ENCODE data around the gene PAPOLA.
"Not testable (repeated sequence)": the region's sequence is repeated elsewhere in the genome, so short reads cannot be mapped to it uniquely, and the experiment has no call there.

PAPOLA gene

DNA sequence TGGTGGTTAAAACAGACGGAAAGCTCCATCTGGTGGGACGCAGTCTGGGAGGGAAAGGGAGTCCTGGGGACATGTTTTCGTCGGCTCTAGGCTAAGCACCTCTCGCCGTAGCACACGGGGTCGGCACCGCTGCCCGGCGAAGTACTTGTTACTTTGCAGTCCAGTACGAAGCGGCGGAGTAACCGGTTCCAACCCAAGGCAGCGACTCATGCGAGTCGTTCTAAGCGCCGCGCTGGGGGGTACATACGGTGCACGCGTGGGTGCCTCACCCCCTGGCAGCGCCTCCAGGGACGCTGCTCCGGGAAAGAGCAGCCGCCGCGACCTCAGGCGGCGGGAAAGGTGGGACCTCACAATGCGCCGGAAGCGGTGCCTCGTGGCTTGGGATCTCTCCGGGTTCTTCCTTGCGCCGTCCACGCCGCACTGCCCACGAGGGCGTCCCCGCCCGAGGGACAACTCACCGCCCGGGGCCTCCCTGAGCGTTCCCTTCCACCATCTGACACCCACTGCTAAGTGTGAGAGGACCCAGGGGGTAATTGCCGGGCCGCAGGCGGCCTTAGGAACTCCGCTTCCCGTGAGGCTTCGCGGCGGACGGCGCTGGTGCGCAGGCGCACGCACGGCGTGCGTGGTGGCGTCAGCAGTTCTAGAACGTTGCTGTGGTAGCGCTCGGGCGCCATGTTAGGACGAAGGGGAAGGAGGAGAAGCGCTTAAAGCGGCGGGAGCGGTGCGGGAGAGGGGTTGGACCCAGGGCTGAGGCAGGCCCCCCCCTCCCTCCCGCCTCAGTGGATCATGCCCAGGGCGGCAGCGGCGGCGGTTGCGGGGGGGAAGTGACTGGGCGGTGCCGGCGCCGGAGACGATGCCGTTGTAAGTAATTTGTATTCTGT is at the start of gene PAPOLA:
TSS of gene PAPOLA (plus strand) at position 643 of the 881 bp plus-strand sequence. CDS start at position 854, 211 bp downstream.
- peak; percentile 97 for DNase-seq

DNA sequence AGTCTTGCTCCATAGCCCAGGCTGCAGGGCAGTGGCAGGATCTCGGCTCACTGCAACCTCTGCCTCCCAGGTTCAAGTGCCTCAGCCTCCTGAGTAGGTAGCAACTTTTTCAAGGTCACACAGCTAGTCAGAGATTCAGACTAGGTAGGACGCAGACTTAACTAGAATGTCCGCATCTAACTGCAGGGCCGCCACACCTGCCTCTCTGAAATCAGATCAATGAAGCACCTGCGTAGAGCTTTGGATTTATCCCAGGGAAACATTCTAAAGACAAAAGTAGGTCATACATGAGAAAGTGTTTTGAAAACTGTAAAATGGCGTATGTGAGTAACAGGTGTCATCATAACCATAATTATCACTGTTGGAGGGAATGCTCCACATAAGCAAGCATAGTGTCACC is 49.5 kb upstream of the PAPOLA start:
- DNase-seq, result no peak

DNA sequence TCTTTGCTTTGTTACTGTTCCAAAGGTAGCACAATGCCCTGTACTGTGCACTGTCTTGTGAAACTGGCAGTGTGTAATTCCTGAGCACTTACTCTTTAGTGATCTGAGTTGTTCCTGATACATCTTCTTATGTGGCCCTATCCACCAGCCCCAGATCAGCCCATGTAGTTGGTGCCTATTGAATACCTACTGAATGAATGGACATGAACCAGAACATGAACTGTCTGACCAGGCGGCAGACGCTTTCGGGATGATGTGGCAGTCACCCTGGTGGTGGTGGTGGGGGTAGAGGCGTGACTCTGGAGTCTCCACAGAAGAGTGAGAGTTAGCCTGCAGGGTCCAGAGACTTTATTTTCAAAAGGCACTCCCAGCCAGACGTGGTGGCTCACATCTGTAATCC is 46.6 kb upstream of the PAPOLA start:
- no peak for DNase-seq

DNA sequence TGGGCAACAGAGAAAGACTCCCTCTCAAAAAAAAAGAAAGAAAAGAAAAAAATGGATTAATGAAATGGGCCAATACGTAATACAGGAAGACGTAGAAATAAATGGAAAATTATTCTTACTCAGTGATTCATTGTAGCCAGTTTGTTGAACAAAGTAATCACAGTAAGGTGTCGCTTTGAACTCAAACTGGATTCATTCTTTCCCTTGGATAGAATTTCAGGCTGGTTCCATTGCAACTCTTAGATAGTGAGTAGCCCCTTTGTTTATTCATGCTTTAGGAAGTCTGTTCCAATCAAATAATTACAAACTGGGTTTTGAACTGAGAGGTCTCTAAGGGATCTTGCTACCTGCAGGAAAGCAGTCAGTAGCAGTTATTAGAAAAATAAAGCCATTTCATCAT is 42.3 kb upstream of the PAPOLA start:
- no peak for DNase-seq

DNA sequence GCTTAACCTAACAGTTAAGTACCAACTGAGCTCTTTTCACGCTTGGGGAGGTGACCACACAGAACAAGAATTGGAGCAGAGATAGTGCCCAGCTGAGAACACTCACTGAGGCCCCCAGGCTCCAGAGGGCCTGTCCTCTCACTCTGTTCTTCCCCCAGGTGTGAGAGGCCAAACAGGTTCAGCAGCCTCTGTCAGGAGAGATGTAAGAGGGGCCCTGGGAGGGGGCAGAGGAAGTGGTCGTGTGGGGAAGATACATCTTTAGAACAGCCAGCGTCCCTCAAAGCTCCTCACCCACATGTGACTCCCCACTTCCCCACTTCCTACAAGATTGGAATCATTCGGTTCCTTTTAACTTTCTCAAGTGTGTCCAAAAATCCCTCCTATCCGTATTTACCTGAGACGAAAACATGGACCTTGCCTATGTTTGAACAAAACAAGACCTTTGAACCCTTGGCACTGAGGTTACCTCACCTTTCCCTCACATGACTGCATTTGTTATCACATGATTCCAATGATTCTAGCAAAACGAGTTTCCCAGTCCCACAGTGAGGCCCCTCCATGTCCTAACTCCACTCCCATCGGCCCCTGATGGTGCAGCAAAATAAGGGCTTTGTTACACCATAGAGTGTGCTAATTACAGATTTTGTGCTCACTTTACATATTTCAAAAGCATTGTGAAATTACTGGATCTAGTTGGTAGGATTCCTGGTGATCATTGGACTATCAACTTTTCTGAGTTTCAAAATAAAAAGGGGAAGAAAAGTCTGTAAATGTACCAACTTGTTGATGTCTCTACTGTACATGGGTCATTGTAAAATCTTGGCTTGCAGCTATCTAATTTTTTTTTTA is 40.0 kb upstream of the PAPOLA start:
- no peak for DNase-seq

DNA sequence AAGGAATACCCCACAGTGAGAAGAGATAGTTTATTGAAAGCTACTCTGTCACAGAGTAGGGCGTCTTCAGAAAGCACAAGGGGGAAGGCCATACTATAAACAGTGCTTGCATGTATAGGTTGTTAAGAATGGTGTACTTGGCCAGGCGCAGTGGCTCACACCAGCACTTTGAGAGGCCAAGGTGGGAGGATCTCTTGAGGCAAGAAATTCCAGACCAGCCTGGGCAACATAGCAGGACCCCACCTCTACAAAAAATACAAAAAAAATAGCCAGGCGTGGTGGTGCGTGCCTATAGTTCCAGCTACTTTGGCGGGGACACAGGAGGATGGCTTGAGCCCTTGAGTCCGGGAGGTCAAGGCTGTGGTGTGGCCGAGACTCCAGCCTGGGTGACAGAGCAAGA is 38.0 kb upstream of the PAPOLA start:
- no peak for DNase-seq

DNA sequence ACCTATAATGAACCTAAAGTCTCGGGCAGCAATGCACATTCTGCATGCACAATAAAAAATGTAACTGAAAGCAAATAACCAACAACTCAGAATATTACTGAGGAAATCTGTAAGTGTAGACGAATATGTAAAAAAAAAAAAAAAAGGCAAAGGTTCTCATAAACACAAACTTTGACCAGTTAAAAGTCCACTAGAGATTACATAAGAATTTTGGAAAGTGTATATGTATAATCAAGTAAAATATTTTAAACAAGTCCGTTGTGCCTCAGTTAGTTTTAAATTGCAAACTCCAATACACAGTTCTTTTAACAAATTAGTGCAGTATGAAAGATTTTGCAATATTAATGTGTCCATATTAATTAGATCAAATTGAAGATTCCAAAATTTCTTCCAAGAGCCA is 35.3 kb upstream of the PAPOLA start:
- no peak for DNase-seq

DNA sequence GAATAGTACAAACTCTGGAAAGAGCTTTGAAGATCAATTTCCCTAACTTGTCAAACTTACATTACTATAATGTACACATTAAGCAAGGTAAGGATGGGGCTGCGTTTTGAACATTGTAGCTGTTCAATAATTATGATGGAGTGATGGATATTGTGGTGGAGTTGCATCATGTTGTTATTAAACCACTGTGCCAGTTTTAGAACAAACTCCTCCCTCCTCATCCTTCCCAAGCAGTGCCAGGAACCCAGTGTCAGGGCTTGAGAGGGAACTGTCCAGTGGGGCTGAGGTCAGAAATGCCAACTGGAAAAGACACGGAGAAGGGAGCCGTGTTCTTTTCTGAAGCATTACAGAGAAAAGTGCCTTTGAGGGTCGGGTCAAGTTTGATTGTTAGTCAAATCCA is 31.9 kb upstream of the PAPOLA start:
- DNase-seq, result no peak

DNA sequence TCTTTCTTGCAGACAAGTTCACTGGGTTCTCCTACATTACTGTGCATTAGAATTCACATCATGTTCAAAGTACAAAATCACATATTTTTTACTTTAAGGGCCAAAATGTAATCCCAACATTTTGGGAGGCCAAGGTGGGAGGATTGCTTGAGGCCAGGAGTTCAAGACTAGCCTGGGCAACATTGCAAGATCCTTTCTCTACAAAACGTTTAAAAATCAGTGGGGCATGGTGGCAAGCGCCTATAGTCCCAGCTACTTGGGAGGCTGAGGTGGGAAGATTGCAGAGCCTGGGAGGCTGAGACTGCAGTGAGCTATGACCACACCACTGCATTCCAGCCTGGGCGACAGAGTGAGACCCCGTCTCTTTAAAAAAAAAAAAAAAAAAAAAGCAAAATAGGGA is 31.2 kb upstream of the PAPOLA start:
- not testable (repeated sequence) for DNase-seq

DNA sequence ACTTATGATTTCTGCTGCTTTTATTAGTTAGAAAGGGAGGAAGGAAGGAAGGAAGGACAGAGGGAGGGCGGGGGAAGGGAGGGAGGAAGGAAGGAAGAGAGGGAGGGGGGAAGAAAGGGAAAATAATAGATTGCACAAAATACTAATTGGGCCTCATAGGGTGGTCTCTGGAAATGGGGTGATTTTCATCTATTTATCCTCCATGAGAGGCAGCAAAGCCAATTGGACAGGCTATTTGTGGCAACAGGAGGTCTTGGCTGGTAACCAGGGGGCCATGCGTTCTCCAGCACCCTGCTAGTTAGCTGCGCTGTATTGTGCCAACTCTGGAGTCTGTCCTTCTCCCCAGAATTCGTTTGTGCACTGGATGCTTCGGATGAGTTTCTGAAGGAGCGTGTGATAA is 24.1 kb upstream of the PAPOLA start:
- DNase-seq, result no peak

DNA sequence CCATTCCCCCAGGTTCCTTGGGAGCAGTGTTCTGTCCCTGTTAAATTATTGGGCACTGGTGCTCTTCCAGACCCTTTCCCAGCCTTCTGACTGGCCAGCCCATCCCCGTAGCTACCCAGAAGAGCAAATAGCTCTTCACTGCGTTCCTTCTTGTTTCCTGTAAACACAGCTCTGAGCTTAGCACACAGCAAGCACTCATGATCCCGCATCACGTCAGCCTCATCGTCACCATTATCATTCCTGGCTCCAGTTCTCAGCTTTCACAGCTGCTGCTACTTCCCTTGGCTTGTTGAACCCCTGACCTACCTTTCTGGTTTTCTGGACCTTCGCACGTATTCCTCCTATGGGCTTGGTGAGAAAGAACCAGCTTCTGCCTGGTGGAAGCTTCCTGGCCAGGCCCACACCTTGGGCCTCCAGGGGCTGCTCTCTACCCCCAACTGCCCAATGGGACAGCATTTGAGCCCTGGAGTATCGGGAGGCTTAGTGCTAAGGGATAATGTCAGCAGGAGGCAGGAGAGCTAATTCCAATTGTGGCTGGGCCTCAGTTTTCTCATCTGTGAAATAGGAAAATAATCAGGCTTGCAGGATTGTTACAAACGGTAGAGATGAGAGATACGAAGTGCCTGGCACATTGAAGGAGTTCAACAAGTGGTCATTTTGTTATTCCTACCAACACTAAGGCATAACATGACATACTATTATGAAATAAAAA is 22.6 kb upstream of the PAPOLA start:
- DNase-seq, result no peak

DNA sequence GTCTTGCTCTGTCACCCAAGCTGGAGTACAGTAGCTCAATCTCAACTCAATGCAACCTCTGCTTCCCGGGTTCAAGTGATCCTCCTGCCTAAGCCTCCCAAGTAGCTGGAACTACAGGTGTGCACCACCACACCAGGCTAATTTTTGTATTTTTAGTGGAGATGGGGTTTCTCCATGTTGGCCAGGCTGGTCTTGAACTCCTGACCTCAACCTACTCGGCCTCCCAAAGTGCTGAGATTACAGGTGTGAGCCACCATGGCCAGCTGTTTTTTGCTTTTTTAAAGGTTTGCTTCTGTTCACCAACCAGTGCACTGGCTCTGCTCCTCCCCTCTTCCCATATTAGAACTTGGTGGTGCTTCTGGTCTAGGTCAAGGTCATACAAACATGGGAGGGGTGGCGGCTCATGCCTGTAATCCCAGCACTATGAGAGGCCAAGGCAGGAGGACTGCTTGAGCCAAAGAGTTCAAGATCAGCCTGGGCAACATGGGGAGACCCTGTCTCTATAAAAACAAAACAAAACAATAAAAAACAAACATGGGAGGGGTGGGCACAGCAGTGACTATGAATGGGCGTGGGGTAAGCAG is 20.4 kb upstream of the PAPOLA start:
- no peak for DNase-seq

DNA sequence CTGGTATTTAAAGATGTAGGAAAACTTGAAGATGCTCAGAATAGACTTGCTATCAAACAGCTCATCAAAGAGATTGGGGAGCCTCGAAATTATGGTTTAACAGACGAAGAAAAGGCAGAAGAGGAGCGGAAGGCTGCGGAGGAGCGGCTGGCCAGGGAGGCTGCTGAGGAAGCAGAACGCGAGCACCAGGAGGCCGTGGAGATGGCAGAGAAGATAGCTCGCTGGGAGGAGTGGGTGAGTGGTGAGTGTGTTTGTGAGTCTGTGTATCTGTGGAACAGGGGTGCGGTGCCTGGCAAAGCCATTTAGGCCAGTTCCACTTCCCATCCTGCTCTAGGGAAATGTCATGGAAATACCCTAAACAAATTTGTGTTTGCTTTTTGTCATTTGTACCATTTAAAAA is 19.2 kb upstream of the PAPOLA start:
- DNase-seq, result no peak

DNA sequence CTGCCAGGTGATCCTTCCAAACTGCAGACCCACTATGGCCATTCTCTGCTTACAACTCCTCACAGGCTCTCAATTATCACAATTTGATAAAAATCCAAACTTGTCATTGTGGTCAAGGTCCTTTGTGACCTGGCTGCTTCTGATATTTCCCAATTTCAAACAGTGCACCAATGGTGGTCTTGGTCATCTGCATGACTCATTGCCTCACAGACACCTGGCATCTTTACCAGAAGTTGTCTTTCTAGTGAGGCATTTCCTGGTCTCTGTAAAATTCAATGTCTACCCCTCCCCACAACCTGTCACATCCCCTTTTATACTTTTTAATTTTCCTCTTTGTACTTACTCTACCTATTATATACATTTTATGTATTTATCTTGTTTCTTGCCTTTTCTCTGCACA is 17.8 kb upstream of the PAPOLA start:
- DNase-seq, result no peak

DNA sequence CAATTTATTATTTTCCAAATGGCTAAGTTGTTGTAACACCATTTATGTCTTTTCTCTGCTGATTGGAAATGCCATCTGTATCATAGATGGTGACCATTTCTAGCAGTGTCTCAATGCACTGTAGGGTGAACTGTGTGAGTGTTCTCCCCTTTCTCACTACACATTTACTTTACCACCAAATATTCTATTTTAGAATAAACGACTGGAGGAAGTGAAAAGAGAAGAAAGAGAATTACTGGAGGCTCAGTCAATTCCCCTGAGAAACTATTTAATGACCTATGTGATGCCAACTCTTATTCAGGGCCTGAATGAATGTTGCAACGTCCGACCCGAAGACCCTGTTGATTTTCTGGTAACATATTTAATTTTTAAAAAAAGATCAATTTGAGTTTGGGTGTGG is 15.5 kb upstream of the PAPOLA start:
- DNase-seq, result no peak

DNA sequence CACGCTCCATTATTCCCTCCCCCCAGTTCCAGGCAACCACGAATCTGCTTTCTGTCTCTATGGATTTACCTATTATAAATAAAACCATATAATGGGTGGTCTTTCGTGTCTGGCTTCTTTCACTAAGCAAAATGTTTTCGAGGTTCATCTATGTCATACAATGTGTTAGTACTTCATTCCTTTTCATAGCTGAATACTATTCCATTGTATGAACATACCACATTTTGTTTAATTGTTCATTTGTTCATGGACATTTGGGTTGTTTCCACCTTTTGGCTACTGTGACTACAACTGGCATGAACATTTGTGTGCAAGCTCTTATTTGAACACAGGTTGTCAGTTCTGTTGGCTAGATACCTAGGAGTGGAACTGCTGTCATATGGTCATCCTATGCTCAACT is 12.9 kb upstream of the PAPOLA start:
- no peak for DNase-seq

DNA sequence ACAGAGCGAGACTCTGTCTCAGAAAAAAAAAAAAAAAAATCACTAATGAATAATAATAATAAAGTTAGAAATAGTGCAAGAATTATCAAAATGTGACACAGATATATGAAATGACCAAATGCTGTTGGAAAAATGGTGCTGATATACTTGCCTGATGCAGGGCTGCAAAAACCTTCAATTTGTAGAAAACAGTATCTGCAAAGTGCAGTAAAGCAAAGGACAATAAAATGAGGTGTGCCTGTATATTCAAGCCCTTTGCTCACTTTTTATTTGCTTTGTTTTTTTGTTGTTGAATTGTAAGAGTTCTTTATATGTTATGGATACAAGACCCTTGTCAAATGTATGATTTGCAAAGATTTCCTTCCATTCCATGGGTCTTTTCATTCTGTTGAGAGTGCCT is 9.0 kb upstream of the PAPOLA start:
- DNase-seq, result no peak

DNA sequence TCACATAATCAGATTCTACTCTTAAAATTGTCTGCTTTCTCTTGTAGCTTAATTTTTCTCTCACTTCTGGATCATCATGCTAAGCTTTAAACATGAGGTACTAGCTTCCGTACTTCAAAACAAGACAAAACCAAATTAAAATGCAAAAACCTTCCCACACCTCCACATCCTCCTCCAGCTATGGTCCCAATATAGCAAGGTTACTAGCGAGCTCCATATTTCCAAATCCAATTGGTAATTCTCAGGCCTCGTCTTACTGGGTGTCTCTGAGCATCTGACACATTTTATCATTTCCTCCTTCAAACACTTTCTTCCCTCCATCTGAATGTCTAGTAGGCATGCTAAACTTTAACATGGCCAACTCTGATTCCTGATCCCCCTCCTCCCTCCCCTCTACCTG is 7.9 kb upstream of the PAPOLA start:
- no peak for DNase-seq

DNA sequence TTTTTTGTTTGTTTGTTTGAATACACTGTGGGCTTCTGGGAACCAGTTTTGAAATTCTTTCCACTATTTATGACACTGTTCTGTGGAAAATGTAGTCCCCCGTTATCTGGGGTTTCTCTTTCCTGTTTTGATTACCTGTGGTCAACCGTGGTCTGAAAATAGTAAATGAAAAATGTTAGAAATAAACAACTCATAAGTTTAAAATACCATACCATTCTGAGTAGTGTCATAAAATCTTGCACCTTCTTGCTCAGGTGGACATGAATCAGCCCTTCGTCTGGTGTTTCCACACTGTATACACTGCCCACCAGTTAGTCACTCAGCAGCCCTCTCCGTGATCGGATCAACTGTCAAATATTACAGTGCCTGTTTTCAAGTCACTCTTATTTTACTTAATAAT is 5.1 kb upstream of the PAPOLA start:
- no peak for DNase-seq

DNA sequence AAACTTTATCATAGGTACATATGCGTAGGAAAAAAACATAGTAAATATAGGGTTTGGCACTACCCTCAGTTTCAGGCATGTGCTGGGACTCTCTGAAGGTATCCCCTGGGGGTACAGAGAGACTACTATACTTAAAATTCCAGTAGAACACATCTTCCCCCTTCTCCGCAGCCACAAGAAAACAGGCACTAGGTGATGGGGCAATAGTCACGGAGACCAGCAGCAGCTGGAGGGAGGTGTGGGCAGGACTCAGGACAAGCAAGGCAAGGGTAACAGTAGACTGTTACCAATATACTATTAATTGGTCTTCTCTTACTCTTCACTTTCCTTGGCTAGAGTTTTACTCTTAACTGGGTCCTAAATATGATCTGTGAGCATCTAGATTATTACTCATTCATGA is 4.6 kb upstream of the PAPOLA start:
- no peak for DNase-seq

DNA sequence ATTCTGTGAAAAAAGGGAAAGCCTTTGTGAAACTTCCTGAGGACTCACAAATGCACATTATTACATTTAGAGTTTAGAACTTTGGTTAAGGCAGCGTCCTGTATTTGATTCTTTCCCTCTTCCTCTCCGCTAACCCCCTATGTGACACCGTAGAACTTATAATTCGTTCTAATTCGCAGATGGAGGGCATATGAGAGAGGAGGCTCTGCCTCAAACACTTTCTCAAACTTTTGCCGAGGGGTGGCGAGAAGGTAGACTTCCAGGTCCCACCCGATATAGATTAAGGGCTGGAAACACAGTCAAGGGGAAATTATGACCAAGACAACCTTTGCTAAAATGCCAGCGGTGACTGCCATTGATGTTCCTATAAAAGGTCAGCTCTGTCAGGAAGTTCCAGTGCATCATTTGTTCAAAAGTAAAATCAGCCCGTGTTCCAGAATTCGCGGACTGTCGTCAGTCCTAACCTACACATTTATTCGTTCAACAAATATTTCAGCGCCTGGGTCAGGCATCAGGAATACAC is 904 bp upstream of the PAPOLA start:
- no peak for DNase-seq

DNA sequence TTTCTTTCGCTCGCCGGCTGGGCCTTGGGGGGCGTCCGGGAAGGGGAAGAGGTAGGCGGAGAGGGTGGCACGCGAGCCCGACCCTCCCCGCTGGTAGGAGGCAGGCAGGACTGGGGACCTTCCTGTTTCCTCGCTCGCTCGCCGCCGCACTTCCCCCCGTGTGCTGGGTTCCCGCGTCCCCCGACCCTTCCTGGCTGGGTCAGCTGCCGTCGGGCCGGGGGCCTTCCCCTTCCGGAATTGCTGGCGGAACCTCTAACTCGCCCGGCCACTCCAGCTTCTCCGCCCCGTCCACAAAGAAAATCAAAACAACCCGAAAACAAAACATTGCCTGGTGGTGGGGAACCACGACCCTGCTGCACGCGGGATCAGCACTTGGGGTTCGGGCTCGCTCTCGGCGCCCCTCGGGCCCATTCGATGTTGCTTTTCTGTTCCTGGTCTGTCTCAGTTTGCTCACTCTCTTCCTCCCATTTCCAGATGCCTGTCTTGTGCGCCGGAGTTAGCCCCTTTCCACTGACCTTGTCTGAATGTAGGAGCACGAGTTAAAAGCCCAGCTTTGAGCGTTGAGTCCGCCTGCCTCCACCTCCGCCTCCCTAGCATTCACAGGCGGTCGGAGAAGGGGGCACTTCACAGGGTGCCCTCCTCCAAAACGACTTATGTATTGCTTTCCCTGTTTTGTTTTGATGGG is 581 bp downstream of the PAPOLA start:
- DNase-seq, result peak; percentile 77
